ENCODE data around the gene BHLHE40. TPM values are rescaled to one million over a fixed set of nuclear protein-coding genes. Genes with fewer than 3 reads are reported as not detected.
A peak's percentile ranks its signal among the peaks of the same experiment; 100 is the strongest.

BHLHE40 gene
- polyA plus RNA-seq, 1 of the 3 experiments (the other 2 are of a cell fraction) = 62.2 TPM

DNA sequence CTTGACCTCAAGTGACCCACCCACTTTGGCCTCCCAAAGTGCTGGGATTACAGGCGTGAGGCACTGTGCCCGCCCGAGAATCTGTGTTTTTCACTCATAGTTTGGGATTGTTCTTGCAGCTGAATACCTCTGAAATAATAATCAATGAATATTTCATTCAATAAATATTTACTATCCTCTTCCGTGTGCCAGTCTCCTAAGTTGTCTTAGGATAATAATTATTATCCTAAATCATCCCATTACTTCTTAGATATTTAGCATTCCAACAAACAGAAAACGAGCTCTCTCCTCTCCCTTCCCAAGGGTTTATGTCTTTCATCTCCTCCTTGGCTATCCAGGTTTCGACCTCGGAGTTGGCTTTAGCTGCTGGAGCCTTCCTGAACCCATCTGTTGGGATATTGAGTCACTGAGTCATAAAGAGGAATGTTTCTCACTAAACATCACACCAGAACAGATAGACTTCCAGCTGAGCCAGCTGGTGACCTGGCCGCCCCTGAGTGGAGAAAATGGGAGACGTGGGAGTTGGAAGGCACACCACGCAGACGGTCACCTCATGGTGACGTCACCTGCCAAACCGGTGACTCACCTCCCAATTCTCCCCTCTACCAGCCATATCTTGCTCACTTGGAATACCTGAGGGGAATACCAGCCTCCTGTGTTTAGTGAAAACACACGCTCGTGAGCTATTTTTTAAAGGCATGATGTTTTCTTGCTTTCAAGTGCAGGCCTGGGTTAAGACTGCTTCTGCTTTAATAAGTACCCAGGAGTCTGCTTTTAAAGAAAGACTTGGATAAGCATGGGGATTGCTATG is 43.9 kb downstream of the BHLHE40 start (continued):
- TF ChIP-seq, protein P1, sequence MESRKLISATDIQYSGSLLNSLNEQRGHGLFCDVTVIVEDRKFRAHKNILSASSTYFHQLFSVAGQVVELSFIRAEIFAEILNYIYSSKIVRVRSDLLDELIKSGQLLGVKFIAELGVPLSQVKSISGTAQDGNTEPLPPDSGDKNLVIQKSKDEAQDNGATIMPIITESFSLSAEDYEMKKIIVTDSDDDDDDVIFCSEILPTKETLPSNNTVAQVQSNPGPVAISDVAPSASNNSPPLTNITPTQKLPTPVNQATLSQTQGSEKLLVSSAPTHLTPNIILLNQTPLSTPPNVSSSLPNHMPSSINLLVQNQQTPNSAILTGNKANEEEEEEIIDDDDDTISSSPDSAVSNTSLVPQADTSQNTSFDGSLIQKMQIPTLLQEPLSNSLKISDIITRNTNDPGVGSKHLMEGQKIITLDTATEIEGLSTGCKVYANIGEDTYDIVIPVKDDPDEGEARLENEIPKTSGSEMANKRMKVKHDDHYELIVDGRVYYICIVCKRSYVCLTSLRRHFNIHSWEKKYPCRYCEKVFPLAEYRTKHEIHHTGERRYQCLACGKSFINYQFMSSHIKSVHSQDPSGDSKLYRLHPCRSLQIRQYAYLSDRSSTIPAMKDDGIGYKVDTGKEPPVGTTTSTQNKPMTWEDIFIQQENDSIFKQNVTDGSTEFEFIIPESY (IDR thresholded peaks at IDR 0.05; ENCODE audit: borderline replicate concordance, low read depth) = peak; percentile 42; the same call in 1 of the 2 replicates
- no peak for TF ChIP-seq FOXJ3 (CRISPR knock-in tag; IDR thresholded peaks at IDR 0.05)
- TF ChIP-seq SIN3A (IDR thresholded peaks at IDR 0.05; ENCODE audit: borderline replicate concordance, low read depth, low read length) = no peak; the same call in 1 of the 2 replicates
- TF ChIP-seq GATA2 (CRISPR knock-in tag; IDR thresholded peaks at IDR 0.05) = no peak
- TF ChIP-seq EZH2phosphoT487 (IDR thresholded peaks at IDR 0.05; ENCODE audit: borderline replicate concordance, low read depth) = no peak
- no peak for TF ChIP-seq NRF1 (IDR thresholded peaks at IDR 0.05; ENCODE audit: low read depth, low read length)
- TF ChIP-seq EP300 (IDR thresholded peaks at IDR 0.05; ENCODE audit: borderline replicate concordance in 1 of 2, low read depth in 1 of 2, low read length in 1 of 2) = peak in 1 of 2 experiments; percentile 80; a peak in 1 of 4 replicates
- TF ChIP-seq TAF1 (IDR thresholded peaks at IDR 0.05; ENCODE audit: borderline replicate concordance, low read depth, low read length) = no peak
- TF ChIP-seq GABPA (IDR thresholded peaks at IDR 0.05; ENCODE audit: low read depth) = no peak

DNA sequence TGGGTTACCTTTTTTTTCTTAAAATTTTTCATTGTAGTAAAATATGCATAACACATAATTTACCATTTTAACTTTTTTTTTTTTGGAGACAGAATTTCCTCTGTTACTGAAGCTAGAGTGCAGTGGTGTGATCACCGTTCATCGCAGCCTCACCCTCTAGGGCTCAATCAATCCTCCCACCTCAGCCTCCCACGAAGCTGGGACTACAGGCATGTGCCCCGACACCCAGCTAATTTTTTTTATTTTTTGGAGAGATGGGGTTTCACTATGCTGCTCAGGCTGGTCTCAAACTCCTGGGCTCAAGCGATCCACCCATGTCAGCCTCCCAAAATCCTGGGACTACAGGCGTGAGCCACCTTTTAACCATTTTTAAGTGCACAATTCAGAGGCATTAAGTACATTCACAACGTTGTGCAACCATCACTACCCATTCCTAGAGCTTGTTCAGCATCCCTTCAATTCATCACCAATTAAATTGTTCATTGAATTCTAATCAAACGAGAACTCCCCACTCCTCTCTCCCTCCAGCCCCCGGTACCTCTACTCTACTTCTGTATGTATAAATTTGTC is 44.6 kb downstream of the BHLHE40 start:
- POLR2A ChIA-PET = no interaction called here
- Histone ChIP-seq H2AFZ (ENCODE audit: low read depth) (no peak overlapping the region), H3K4me3 (ENCODE audit: low read depth in 2 of 2, low read length in 1 of 2) (no peak overlapping the region), H3K79me2 (ENCODE audit: insufficient read depth) (no peaks in the 10 kb centered on the region), H3K4me2 (peak overlapping the region; percentile 54), H4K20me1 (ENCODE audit: insufficient read depth) (no peaks in the 10 kb centered on the region), H3K9ac (peak overlapping the region; percentile 66), H3K27me3 (ENCODE audit: insufficient read depth) (no peaks in the 10 kb centered on the region), H3K36me3 (replicated peaks in 1 of 2; ENCODE audit: control insufficient read depth in 1 of 2, insufficient read depth in 2 of 2, low read length in 1 of 2) (no peaks in the 10 kb centered on the region), H3F3A (replicated peaks; ENCODE audit: insufficient read depth) (peaks cover 36% of the 10 kb centered on the region), H3K4me1 (ENCODE audit: control insufficient read depth in 1 of 2, insufficient read depth in 2 of 2, low read depth in 1 of 2, low read length in 1 of 2) (peaks cover 18 to 21% of the 10 kb centered on the region in 2 experiments; a peak in 2 of 4 replicates), H3K27ac (ENCODE audit: low read depth in 2 of 2, low read length in 1 of 2) (peak overlapping the region; percentile 43 to 95; a peak in 3 of 4 replicates), H3K9me3 (no peaks in the 10 kb centered on the region), H3K9me2 (no peaks in the 10 kb centered on the region)
- CTCF ChIA-PET = interaction anchor here (1.1 to 4.4 kb wide), 5 partner anchors 37 to 551 kb away, joined by 3 to 36 read pairs (median 3); no protein-coding TSS in a partner anchor
- WGBS (ENCODE audit: low lambda C conversion rate) = 91% methylated on average over 9 of the region's 9 CpGs
- DNase-seq = no peak
- TF ChIP-seq EZH2phosphoT487 (IDR thresholded peaks at IDR 0.05; ENCODE audit: borderline replicate concordance, low read depth) (no peak), TEAD4 (IDR thresholded peaks at IDR 0.05; ENCODE audit: borderline replicate concordance, insufficient read depth) (no peak), EP300 (IDR thresholded peaks at IDR 0.05; ENCODE audit: borderline replicate concordance in 1 of 2, low read depth in 1 of 2, low read length in 1 of 2) (no peak), RCOR1 (IDR thresholded peaks at IDR 0.05; ENCODE audit: low read length) (no peak), CHD2 (IDR thresholded peaks at IDR 0.05; ENCODE audit: low read length, partially characterized antibody) (no peak), TAF1 (IDR thresholded peaks at IDR 0.05; ENCODE audit: borderline replicate concordance, low read depth, low read length) (no peak), FOXM1 (IDR thresholded peaks at IDR 0.05; ENCODE audit: low read depth) (no peak), NFIC (IDR thresholded peaks at IDR 0.05; ENCODE audit: borderline replicate concordance) (no peak), YY1 (IDR thresholded peaks at IDR 0.05; ENCODE audit: low read depth) (no peak)
- TF ChIP-seq, protein P2, sequence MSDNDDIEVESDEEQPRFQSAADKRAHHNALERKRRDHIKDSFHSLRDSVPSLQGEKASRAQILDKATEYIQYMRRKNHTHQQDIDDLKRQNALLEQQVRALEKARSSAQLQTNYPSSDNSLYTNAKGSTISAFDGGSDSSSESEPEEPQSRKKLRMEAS (IDR thresholded peaks at IDR 0.05; ENCODE audit: low read depth) = no peak
- TF ChIP-seq, protein P1 (IDR thresholded peaks at IDR 0.05; ENCODE audit: borderline replicate concordance, low read depth) = no peak
- TF ChIP-seq, protein P3, sequence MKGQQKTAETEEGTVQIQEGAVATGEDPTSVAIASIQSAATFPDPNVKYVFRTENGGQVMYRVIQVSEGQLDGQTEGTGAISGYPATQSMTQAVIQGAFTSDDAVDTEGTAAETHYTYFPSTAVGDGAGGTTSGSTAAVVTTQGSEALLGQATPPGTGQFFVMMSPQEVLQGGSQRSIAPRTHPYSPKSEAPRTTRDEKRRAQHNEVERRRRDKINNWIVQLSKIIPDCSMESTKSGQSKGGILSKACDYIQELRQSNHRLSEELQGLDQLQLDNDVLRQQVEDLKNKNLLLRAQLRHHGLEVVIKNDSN (IDR thresholded peaks at IDR 0.05; ENCODE audit: borderline replicate concordance, low read depth) = no peak
